ENCODE results near the gene DNAAF8. TPM values are rescaled to one million over a fixed set of nuclear protein-coding genes. Genes with fewer than 3 reads are reported as not detected.

The DNAAF8 gene
- total RNA-seq, 2 experiments from 2014 or later: 0.10 to 0.62 TPM

GRCh38 chr16:4700997-4701743 lies 33.2 kb upstream of the DNAAF8 start:
- DNase-seq: no peak
- Mint-ChIP-seq H3K36me3 (peaks cover 7% of the 10 kb centered on the region), H3K27ac (no peak overlapping the region), H3K9me3 (no peaks in the 10 kb centered on the region), H3K27me3 (no peaks in the 10 kb centered on the region), H3K4me3 (no peak overlapping the region), H3K4me1 (peaks cover 13% of the 10 kb centered on the region)

GRCh38 chr16:4701791-4702465 lies 32.4 kb upstream of the DNAAF8 start:
- Mint-ChIP-seq H3K36me3 (peaks cover 11% of the 10 kb centered on the region), H3K4me1 (peaks cover 13% of the 10 kb centered on the region), H3K4me3 (no peak overlapping the region), H3K9me3 (no peaks in the 10 kb centered on the region), H3K27me3 (no peaks in the 10 kb centered on the region), H3K27ac (no peak overlapping the region)
- DNase-seq: no peak

- H3K27me3 Mint-ChIP-seq: no peaks in the 10 kb centered on the region
- H3K4me1 Mint-ChIP-seq: peaks cover 13% of the 10 kb centered on the region
- H3K4me3 Mint-ChIP-seq: no peak overlapping the region
- no peak overlapping the region for H3K27ac Mint-ChIP-seq
- DNase-seq: no peak
- no peaks in the 10 kb centered on the region for H3K9me3 Mint-ChIP-seq
- peaks cover 13% of the 10 kb centered on the region for H3K36me3 Mint-ChIP-seq
These were observed 31.9 kb upstream of the DNAAF8 start for GRCh38 chr16:4702466-4702808.

- H3K36me3 Mint-ChIP-seq: peaks cover 13% of the 10 kb centered on the region
- no peak overlapping the region for H3K27ac Mint-ChIP-seq
- H3K4me1 Mint-ChIP-seq: peaks cover 13% of the 10 kb centered on the region
These were observed 30.4 kb upstream of the DNAAF8 start for GRCh38 chr16:4703906-4704305.

GRCh38 chr16:4704491-4704890 lies 29.8 kb upstream of the DNAAF8 start:
- no peaks in the 10 kb centered on the region for H3K27me3 Mint-ChIP-seq
- no peak overlapping the region for H3K4me3 Mint-ChIP-seq
- H3K27ac Mint-ChIP-seq: no peak overlapping the region
- no peaks in the 10 kb centered on the region for H3K9me3 Mint-ChIP-seq
- DNase-seq: no peak
- H3K36me3 Mint-ChIP-seq: peaks cover 10% of the 10 kb centered on the region
- peaks cover 12% of the 10 kb centered on the region for H3K4me1 Mint-ChIP-seq

More at GRCh38 chr16:4703906-4704305, 30.4 kb upstream of the DNAAF8 start:
- H3K27me3 Mint-ChIP-seq: no peaks in the 10 kb centered on the region
- no peak for DNase-seq
- H3K4me3 Mint-ChIP-seq: no peak overlapping the region
- H3K9me3 Mint-ChIP-seq: no peaks in the 10 kb centered on the region

- H3K4me1 Mint-ChIP-seq: peaks cover 8% of the 10 kb centered on the region
- no peaks in the 10 kb centered on the region for H3K27me3 Mint-ChIP-seq
- H3K27ac Mint-ChIP-seq: no peak overlapping the region
- H3K9me3 Mint-ChIP-seq: no peaks in the 10 kb centered on the region
- H3K4me3 Mint-ChIP-seq: no peak overlapping the region
- H3K36me3 Mint-ChIP-seq: peaks cover 9% of the 10 kb centered on the region
- DNase-seq: no peak
These were observed 29.4 kb upstream of the DNAAF8 start for GRCh38 chr16:4704913-4705312.

- Mint-ChIP-seq H3K9me3 (no peaks in the 10 kb centered on the region), H3K36me3 (peaks cover 12% of the 10 kb centered on the region), H3K27ac (no peak overlapping the region), H3K4me3 (no peak overlapping the region), H3K4me1 (no peaks in the 10 kb centered on the region), H3K27me3 (no peaks in the 10 kb centered on the region)
- no peak for DNase-seq
These were observed 27.5 kb upstream of the DNAAF8 start for GRCh38 chr16:4706871-4707270.

- Mint-ChIP-seq H3K4me3 (no peak overlapping the region), H3K36me3 (peaks cover 18% of the 10 kb centered on the region), H3K27me3 (no peaks in the 10 kb centered on the region), H3K9me3 (no peaks in the 10 kb centered on the region), H3K4me1 (no peaks in the 10 kb centered on the region), H3K27ac (no peak overlapping the region)
- no peak for DNase-seq
These were observed 24.9 kb upstream of the DNAAF8 start for GRCh38 chr16:4709481-4709880.

GRCh38 chr16:4713663-4714501 lies 20.5 kb upstream of the DNAAF8 start:
- Mint-ChIP-seq H3K4me3 (no peak overlapping the region), H3K27me3 (no peaks in the 10 kb centered on the region), H3K9me3 (no peaks in the 10 kb centered on the region), H3K27ac (no peak overlapping the region), H3K4me1 (no peaks in the 10 kb centered on the region), H3K36me3 (peaks cover 13% of the 10 kb centered on the region)
- DNase-seq: no peak

GRCh38 chr16:4714996-4715395 lies 19.3 kb upstream of the DNAAF8 start:
- Mint-ChIP-seq H3K4me1 (no peaks in the 10 kb centered on the region), H3K27me3 (no peaks in the 10 kb centered on the region), H3K27ac (no peak overlapping the region), H3K4me3 (no peak overlapping the region), H3K36me3 (peaks cover 9% of the 10 kb centered on the region), H3K9me3 (no peaks in the 10 kb centered on the region)
- DNase-seq: no peak

GRCh38 chr16:4718466-4718865 lies 15.9 kb upstream of the DNAAF8 start:
- DNase-seq: no peak
- peaks cover 3% of the 10 kb centered on the region for H3K36me3 Mint-ChIP-seq
- no peak overlapping the region for H3K4me3 Mint-ChIP-seq

GRCh38 chr16:4723071-4723767 lies 11.1 kb upstream of the DNAAF8 start:
- no peak for DNase-seq
- H3K36me3 Mint-ChIP-seq: no peaks in the 10 kb centered on the region
- no peak overlapping the region for H3K27ac Mint-ChIP-seq
- no peaks in the 10 kb centered on the region for H3K4me1 Mint-ChIP-seq
- H3K27me3 Mint-ChIP-seq: no peaks in the 10 kb centered on the region
- no peaks in the 10 kb centered on the region for H3K9me3 Mint-ChIP-seq
- H3K4me3 Mint-ChIP-seq: no peak overlapping the region

More at GRCh38 chr16:4718466-4718865, 15.9 kb upstream of the DNAAF8 start:
- no peaks in the 10 kb centered on the region for H3K27me3 Mint-ChIP-seq
- H3K27ac Mint-ChIP-seq: no peak overlapping the region
- no peaks in the 10 kb centered on the region for H3K4me1 Mint-ChIP-seq
- no peaks in the 10 kb centered on the region for H3K9me3 Mint-ChIP-seq

GRCh38 chr16:4724661-4725270 lies 9.6 kb upstream of the DNAAF8 start:
- Mint-ChIP-seq H3K4me3 (no peak overlapping the region), H3K27me3 (no peaks in the 10 kb centered on the region), H3K36me3 (peaks cover 4% of the 10 kb centered on the region)

GRCh38 chr16:4726616-4727015 lies 7.7 kb upstream of the DNAAF8 start:
- no peak overlapping the region for H3K4me3 Mint-ChIP-seq
- H3K27ac Mint-ChIP-seq: no peak overlapping the region
- no peak for DNase-seq
- peaks cover 4% of the 10 kb centered on the region for H3K36me3 Mint-ChIP-seq
- peaks cover under 1% of the 10 kb centered on the region for H3K4me1 Mint-ChIP-seq
- no peaks in the 10 kb centered on the region for H3K27me3 Mint-ChIP-seq
- H3K9me3 Mint-ChIP-seq: no peaks in the 10 kb centered on the region

More at GRCh38 chr16:4724661-4725270, 9.6 kb upstream of the DNAAF8 start:
- Mint-ChIP-seq H3K9me3 (no peaks in the 10 kb centered on the region), H3K27ac (no peak overlapping the region), H3K4me1 (no peaks in the 10 kb centered on the region)
- DNase-seq: no peak
